ENCODE results near the gene KCNJ10.

GRCh38 chr1:160009081-160009480, 60.9 kb downstream of the KCNJ10 start:
- TF ChIP-seq RAD21 (IDR thresholded peaks at IDR 0.05; ENCODE audit: low read depth): no peak
- no peak for TF ChIP-seq CEBPB (IDR thresholded peaks at IDR 0.05)
- no peak for TF ChIP-seq TEAD4 (IDR thresholded peaks at IDR 0.05)
- TF ChIP-seq EP300 (IDR thresholded peaks at IDR 0.05; ENCODE audit: borderline replicate concordance): no peak
- TF ChIP-seq TAF1 (IDR thresholded peaks at IDR 0.05; ENCODE audit: low read depth): no peak
- TF ChIP-seq, protein P1, sequence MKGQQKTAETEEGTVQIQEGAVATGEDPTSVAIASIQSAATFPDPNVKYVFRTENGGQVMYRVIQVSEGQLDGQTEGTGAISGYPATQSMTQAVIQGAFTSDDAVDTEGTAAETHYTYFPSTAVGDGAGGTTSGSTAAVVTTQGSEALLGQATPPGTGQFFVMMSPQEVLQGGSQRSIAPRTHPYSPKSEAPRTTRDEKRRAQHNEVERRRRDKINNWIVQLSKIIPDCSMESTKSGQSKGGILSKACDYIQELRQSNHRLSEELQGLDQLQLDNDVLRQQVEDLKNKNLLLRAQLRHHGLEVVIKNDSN (IDR thresholded peaks at IDR 0.05): no peak
- TF ChIP-seq, protein P2, sequence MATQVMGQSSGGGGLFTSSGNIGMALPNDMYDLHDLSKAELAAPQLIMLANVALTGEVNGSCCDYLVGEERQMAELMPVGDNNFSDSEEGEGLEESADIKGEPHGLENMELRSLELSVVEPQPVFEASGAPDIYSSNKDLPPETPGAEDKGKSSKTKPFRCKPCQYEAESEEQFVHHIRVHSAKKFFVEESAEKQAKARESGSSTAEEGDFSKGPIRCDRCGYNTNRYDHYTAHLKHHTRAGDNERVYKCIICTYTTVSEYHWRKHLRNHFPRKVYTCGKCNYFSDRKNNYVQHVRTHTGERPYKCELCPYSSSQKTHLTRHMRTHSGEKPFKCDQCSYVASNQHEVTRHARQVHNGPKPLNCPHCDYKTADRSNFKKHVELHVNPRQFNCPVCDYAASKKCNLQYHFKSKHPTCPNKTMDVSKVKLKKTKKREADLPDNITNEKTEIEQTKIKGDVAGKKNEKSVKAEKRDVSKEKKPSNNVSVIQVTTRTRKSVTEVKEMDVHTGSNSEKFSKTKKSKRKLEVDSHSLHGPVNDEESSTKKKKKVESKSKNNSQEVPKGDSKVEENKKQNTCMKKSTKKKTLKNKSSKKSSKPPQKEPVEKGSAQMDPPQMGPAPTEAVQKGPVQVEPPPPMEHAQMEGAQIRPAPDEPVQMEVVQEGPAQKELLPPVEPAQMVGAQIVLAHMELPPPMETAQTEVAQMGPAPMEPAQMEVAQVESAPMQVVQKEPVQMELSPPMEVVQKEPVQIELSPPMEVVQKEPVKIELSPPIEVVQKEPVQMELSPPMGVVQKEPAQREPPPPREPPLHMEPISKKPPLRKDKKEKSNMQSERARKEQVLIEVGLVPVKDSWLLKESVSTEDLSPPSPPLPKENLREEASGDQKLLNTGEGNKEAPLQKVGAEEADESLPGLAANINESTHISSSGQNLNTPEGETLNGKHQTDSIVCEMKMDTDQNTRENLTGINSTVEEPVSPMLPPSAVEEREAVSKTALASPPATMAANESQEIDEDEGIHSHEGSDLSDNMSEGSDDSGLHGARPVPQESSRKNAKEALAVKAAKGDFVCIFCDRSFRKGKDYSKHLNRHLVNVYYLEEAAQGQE (IDR thresholded peaks at IDR 0.05; ENCODE audit: low read depth): no peak
- no peak for TF ChIP-seq NFIC (IDR thresholded peaks at IDR 0.05)
- TF ChIP-seq, protein P3, sequence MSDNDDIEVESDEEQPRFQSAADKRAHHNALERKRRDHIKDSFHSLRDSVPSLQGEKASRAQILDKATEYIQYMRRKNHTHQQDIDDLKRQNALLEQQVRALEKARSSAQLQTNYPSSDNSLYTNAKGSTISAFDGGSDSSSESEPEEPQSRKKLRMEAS (IDR thresholded peaks at IDR 0.05): no peak
- TF ChIP-seq FOXM1 (IDR thresholded peaks at IDR 0.05; ENCODE audit: borderline replicate concordance, low read depth): no peak
- TF ChIP-seq YY1 (IDR thresholded peaks at IDR 0.05; ENCODE audit: low read depth): no peak
- TF ChIP-seq TCF12 (IDR thresholded peaks at IDR 0.05; ENCODE audit: low read depth): no peak
- no peak for TF ChIP-seq CREB1 (IDR thresholded peaks at IDR 0.05; ENCODE audit: low read depth)
